ENCODE data around the gene ELP1. TPM values are rescaled to one million over a fixed set of nuclear protein-coding genes. Genes with fewer than 3 reads are reported as not detected.

Gene ELP1
- total RNA-seq, 2 donors from 2014 or later: 19.7 to 30.1 TPM

Other genes with a start within 250 kb of the ELP1 start
- under 1 TPM; 0.11 TPM for gene ACTL7B, start 78.1 kb downstream of the ELP1 start, total RNA-seq
- not detected for gene ACTL7A, start 71.9 kb downstream of the ELP1 start, total RNA-seq
- 10 to 100 TPM; 11.6 to 14.8 TPM for gene ABITRAM, start 276 bp upstream of the ELP1 start, total RNA-seq
- gene CTNNAL1, start 79.4 kb upstream of the ELP1 start, total RNA-seq: 10 to 100 TPM; 24.4 to 25.7 TPM
- gene TMEM245, start 185.8 kb upstream of the ELP1 start, total RNA-seq: 10 to 100 TPM; 19.3 to 22.3 TPM
- gene FRRS1L, start 233.1 kb upstream of the ELP1 start, total RNA-seq: not detected